Measurements from ENCODE around the gene TRIM56.
A peak's percentile ranks its signal among the peaks of the same experiment; 100 is the strongest.
"Not testable (repeated sequence)": the region's sequence is repeated elsewhere in the genome, so short reads cannot be mapped to it uniquely, and the experiment has no call there.

TRIM56 gene

GRCh38 chr7:101125989-101126650 lies 40.8 kb downstream of the TRIM56 start:
- Mint-ChIP-seq H3K36me3 (ENCODE audit: low read depth) (no peaks in the 10 kb centered on the region), H3K4me1 (ENCODE audit: low read depth) (peaks cover 89% of the 10 kb centered on the region), H3K4me3 (no peak overlapping the region), H3K27ac (peak overlapping the region; percentile 35), H3K27me3 (peaks cover 67% of the 10 kb centered on the region), H3K9me3 (no peaks in the 10 kb centered on the region)
- intact Hi-C loops (cut with micrococcal nuclease): no loop called here

- Mint-ChIP-seq H3K27ac (peak within 1 kb of the TSS; percentile 35), H3K27me3 (peaks cover 63% of the 10 kb centered on the region), H3K9me3 (no peaks in the 10 kb centered on the region), H3K36me3 (ENCODE audit: low read depth) (no peaks in the 10 kb centered on the region), H3K4me3 (peak within 1 kb of the TSS; percentile 52), H3K4me1 (ENCODE audit: low read depth) (peaks cover 91% of the 10 kb centered on the region)
- intact Hi-C loops (cut with micrococcal nuclease): no loop called here
These were observed 41.6 kb downstream of the TRIM56 start, which contains the start of gene SERPINE1 for GRCh38 chr7:101126651-101127459. Gene SERPINE1, plus strand, starts transcription at chr7:101127104. Its CDS starts 1,290 bp downstream, at chr7:101128394.

- Mint-ChIP-seq H3K9me3 (no peaks in the 10 kb centered on the region), H3K36me3 (ENCODE audit: low read depth) (no peaks in the 10 kb centered on the region), H3K4me3 (peak overlapping the region; percentile 52), H3K4me1 (ENCODE audit: low read depth) (peaks cover 91% of the 10 kb centered on the region), H3K27me3 (peaks cover 63% of the 10 kb centered on the region), H3K27ac (no peak overlapping the region)
- intact Hi-C loops (cut with micrococcal nuclease): no loop called here
These were observed 42.3 kb downstream of the TRIM56 start for GRCh38 chr7:101127460-101128039.

GRCh38 chr7:101128040-101128834 lies 43.0 kb downstream of the TRIM56 start:
- Mint-ChIP-seq H3K4me1 (ENCODE audit: low read depth) (peaks cover 88% of the 10 kb centered on the region), H3K9me3 (no peaks in the 10 kb centered on the region), H3K27ac (no peak overlapping the region), H3K27me3 (peaks cover 57% of the 10 kb centered on the region), H3K36me3 (ENCODE audit: low read depth) (no peaks in the 10 kb centered on the region), H3K4me3 (no peak overlapping the region)
- intact Hi-C loops (cut with micrococcal nuclease): no loop called here

- Mint-ChIP-seq H3K9me3 (no peaks in the 10 kb centered on the region), H3K4me1 (ENCODE audit: low read depth) (peaks cover 90% of the 10 kb centered on the region), H3K4me3 (no peak overlapping the region), H3K27me3 (peaks cover 53% of the 10 kb centered on the region), H3K36me3 (ENCODE audit: low read depth) (no peaks in the 10 kb centered on the region), H3K27ac (peak overlapping the region; percentile 23)
- intact Hi-C loops (cut with micrococcal nuclease): no loop called here
These were observed 44.4 kb downstream of the TRIM56 start for GRCh38 chr7:101129603-101130117.

GRCh38 chr7:101132626-101133600 lies 47.6 kb downstream of the TRIM56 start:
- intact Hi-C loops (cut with micrococcal nuclease): not testable (repeated sequence)

GRCh38 chr7:101133621-101134398 lies 48.5 kb downstream of the TRIM56 start:
- intact Hi-C loops (cut with micrococcal nuclease): no loop called here
- Mint-ChIP-seq H3K4me3 (peak overlapping the region; percentile 56), H3K36me3 (ENCODE audit: low read depth) (no peaks in the 10 kb centered on the region), H3K27ac (peak overlapping the region; percentile 66), H3K4me1 (ENCODE audit: low read depth) (peaks cover 91% of the 10 kb centered on the region), H3K9me3 (no peaks in the 10 kb centered on the region), H3K27me3 (peaks cover 18% of the 10 kb centered on the region)

More at GRCh38 chr7:101132626-101133600, 47.6 kb downstream of the TRIM56 start:
- Mint-ChIP-seq H3K4me1 (ENCODE audit: low read depth) (peaks cover 88% of the 10 kb centered on the region), H3K27me3 (peaks cover 25% of the 10 kb centered on the region)
- H3K9me3 Mint-ChIP-seq; H3K27ac Mint-ChIP-seq; H3K4me3 Mint-ChIP-seq; H3K36me3 Mint-ChIP-seq (ENCODE audit: low read depth): not testable (repeated sequence)

- H3K4me3 Mint-ChIP-seq: peak overlapping the region; percentile 28
- H3K36me3 Mint-ChIP-seq (ENCODE audit: low read depth): no peaks in the 10 kb centered on the region
- peak overlapping the region; percentile 66 for H3K27ac Mint-ChIP-seq
- H3K27me3 Mint-ChIP-seq: peaks cover 17% of the 10 kb centered on the region
- H3K4me1 Mint-ChIP-seq (ENCODE audit: low read depth): peaks cover 91% of the 10 kb centered on the region
- no peaks in the 10 kb centered on the region for H3K9me3 Mint-ChIP-seq
- intact Hi-C loops (cut with micrococcal nuclease): no loop called here
These were observed 49.2 kb downstream of the TRIM56 start for GRCh38 chr7:101134399-101134980.

GRCh38 chr7:101137651-101138212 lies 52.5 kb downstream of the TRIM56 start:
- Mint-ChIP-seq H3K36me3 (ENCODE audit: low read depth) (no peaks in the 10 kb centered on the region), H3K27ac (peak overlapping the region; percentile 65), H3K4me3 (peak overlapping the region; percentile 37), H3K27me3 (peaks cover 6% of the 10 kb centered on the region), H3K4me1 (ENCODE audit: low read depth) (peaks cover 67% of the 10 kb centered on the region), H3K9me3 (no peaks in the 10 kb centered on the region)
- intact Hi-C loops (cut with micrococcal nuclease): loop anchor here (1.0 kb wide), 1 partner anchor 43 kb away; no protein-coding TSS in a partner anchor

GRCh38 chr7:101138213-101138870 lies 53.1 kb downstream of the TRIM56 start:
- Mint-ChIP-seq H3K4me1 (ENCODE audit: low read depth) (peaks cover 67% of the 10 kb centered on the region), H3K27me3 (peaks cover 7% of the 10 kb centered on the region), H3K9me3 (no peaks in the 10 kb centered on the region), H3K36me3 (ENCODE audit: low read depth) (no peaks in the 10 kb centered on the region), H3K4me3 (peak overlapping the region; percentile 37), H3K27ac (peak overlapping the region; percentile 65)
- intact Hi-C loops (cut with micrococcal nuclease): loop anchor here (1.0 kb wide), 1 partner anchor 44 kb away; no protein-coding TSS in a partner anchor

- intact Hi-C loops (cut with micrococcal nuclease): no loop called here
- no peak overlapping the region for H3K4me3 Mint-ChIP-seq
- H3K4me1 Mint-ChIP-seq (ENCODE audit: low read depth): peaks cover 51% of the 10 kb centered on the region
- peak overlapping the region; percentile 53 for H3K27ac Mint-ChIP-seq
- H3K36me3 Mint-ChIP-seq (ENCODE audit: low read depth): no peaks in the 10 kb centered on the region
- peaks cover 14% of the 10 kb centered on the region for H3K27me3 Mint-ChIP-seq
- no peaks in the 10 kb centered on the region for H3K9me3 Mint-ChIP-seq
These were observed 55.0 kb downstream of the TRIM56 start for GRCh38 chr7:101140339-101140699.
